ENCODE results near the gene CHCHD3. TPM values are rescaled to one million over a fixed set of nuclear protein-coding genes. Genes with fewer than 3 reads are reported as not detected.

Gene CHCHD3
- total and polyA plus RNA-seq, 9 of the 15 experiments (the other 6 are each of a cell fraction or from before 2014, with no cell fraction given): 66.2 to 279 (median 204) TPM

- TF ChIP-seq MGA (IDR thresholded peaks at IDR 0.05) (no peak), ZBTB26 (CRISPR knock-in tag; IDR thresholded peaks at IDR 0.05) (no peak), POLR3A (IDR thresholded peaks at IDR 0.05; ENCODE audit: borderline replicate concordance, extremely low read depth, insufficient read depth, insufficient read length) (no peak), EZH2 (IDR thresholded peaks at IDR 0.05; ENCODE audit: borderline replicate concordance, low read depth, low read length) (no peak), ZNF830 (CRISPR knock-in tag; IDR thresholded peaks at IDR 0.05) (peak; percentile 20; the same call in 1 of the 2 replicates), NCOR1 (IDR thresholded peaks at IDR 0.05) (peak; percentile 74), LARP7 (IDR thresholded peaks at IDR 0.05) (no peak), RB1 (IDR thresholded peaks at IDR 0.05; ENCODE audit: low read depth) (no peak), MTF1 (CRISPR knock-in tag; IDR thresholded peaks at IDR 0.05; ENCODE audit: borderline replicate concordance) (no peak), TSHZ1 (CRISPR knock-in tag; IDR thresholded peaks at IDR 0.05) (no peak), NR2C1 (IDR thresholded peaks at IDR 0.05) (no peak), NR2C1 (tag; IDR thresholded peaks at IDR 0.05) (peak; percentile 26; the same call in 1 of the 2 replicates)
Observed at GRCh38 chr7:133121175-133121844, 39.4 kb upstream of the CHCHD3 start (continued).

Measured in K562 (cell line).